HG02623 (cell line): ENCODE measurements around the gene CLIC3.

Experiments used
- ATAC-seq: cut with Tn5 transposase; IDR thresholded peaks from one replicate; pipeline ENCODE4 v1.9.1; 2021; ENCODE audit warnings: moderate library complexity; ENCODE audit not compliant: unreplicated experiment

CLIC3 gene

DNA sequence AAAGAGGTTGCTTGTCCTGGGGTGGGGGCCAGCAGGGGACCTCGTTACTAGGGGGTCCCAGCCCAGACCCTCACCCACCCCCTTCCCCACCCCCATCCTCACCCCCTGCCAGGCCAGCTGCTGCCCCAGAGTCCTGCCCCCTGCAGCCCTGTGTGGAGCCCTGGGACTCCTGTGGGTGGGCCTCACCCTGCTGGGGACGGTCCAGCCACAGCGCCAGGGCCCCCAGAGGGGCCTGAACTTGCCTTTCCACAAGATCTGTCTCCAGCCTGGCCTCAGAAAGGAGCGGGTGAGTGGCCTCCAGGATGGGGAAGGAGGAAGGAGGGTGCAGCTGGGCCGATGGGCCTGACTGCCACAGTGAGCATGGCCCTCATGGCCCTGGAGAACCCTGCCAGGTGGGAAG lies 26.6 kb downstream of the CLIC3 start:
- no peak for ATAC-seq

DNA sequence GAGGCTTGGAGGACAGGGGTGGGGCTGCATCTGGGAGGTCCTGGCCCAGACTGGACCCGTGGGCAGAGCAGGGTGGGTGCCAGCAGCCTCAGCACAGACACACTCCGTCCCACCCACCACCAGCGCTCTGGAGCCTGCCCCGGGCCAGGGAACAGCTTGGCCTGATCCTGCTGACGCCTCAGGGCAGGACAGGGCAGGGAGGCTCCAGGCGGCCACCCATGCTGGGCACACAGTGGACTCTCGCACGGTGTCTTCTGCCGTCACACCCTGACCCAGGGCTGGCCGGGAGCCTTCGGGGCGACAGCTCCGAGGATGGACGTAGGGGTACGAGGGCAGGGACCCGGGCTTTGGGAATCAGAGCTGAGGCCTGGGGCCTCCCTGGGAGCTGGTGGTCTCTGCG lies 27.2 kb downstream of the CLIC3 start:
- ATAC-seq, result no peak

DNA sequence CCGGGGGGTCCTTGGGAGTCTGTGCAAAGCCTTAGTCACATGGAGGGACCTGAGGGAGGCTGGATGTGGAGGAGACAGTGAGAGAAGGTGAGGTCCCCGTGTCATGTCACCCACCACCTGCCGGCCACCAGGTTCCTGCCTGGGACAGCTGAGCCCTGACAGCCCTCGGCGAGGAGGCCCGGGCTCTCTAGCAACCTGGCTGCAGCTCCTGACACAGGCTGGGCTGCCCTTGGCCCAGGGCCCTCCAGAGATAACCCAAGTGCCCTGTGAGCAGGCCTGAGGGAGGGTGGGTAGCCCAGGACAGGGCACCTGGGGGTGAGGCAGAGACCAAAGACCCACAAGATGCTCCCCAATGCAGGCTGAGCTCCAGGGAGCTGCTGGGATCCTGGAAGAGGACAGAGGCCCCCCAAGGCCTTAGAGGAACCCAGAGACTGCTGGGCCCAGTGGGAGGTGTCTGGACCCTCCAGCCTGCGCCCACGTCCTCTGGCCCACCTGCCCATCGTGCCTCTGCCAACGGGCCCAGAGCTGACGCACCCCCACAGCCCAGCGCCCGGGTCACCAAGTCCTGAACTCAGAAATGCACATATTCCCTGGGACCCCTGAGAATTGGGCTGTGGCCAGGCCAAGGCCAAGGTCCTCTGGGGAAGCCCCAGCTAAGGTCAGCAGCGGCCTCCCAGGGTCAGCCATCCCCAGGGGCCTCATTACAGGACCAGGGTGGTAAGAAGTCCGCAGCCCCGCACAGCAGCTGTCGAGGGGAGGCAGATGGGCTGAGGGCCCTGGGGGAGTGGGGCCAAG lies 27.8 kb downstream of the CLIC3 start:
- no peak for ATAC-seq

- ATAC-seq, result no peak
Measured at GRCh38 chr9:136965771-136966484, 30.4 kb downstream of the CLIC3 start.

GRCh38 chr9:136964833-136965422 lies 31.4 kb downstream of the CLIC3 start:
- no peak for ATAC-seq

- no peak for ATAC-seq
Measured at GRCh38 chr9:136964171-136964689, 32.1 kb downstream of the CLIC3 start.

DNA sequence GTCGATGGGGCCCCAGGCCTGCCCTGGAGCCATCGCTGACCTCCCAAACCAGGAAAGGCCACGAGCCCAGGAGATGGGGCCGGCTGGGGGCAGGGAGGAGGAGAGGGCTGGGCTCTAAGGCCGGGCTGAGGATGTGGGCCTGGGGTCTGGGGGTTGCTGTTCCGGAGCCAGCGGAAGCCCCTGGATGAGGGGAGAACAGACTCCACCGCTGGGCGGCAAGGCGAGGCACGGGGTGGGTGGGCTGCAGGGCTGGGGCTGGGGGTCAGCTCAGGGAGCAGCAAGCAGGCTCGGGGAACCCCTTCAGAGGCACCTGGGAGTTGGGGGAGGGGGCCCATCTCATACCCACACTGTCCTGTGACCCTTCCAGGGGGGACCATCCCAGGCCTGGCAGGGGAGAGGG lies 32.6 kb downstream of the CLIC3 start:
- no peak for ATAC-seq

GRCh38 chr9:136963341-136963740 lies 33.0 kb downstream of the CLIC3 start:
- no peak for ATAC-seq

DNA sequence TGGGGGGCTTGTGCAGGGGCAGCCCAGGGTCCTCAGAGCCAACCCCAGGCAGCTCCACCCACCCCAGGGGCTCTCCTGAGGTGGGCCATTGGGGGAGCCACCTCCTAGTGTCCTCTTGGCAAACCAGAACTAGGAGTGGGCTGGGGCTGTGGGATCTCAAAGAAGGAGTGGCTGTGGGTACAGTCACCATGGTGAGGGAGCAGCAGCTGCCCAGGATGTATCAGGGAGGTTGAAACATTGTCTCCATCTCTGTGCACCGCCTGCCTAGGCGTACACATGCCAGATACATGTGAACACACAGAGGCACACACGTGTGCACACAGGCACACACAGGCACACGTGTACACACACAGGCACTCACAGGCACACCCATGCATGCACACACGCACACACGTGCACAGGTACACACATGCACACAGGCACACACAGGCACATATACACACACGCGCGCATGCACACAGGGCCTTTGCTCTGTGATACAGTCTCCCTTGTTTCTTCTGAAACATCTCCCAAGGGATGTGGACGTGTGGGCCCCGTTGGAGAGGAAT lies 33.6 kb downstream of the CLIC3 start:
- no peak for ATAC-seq

DNA sequence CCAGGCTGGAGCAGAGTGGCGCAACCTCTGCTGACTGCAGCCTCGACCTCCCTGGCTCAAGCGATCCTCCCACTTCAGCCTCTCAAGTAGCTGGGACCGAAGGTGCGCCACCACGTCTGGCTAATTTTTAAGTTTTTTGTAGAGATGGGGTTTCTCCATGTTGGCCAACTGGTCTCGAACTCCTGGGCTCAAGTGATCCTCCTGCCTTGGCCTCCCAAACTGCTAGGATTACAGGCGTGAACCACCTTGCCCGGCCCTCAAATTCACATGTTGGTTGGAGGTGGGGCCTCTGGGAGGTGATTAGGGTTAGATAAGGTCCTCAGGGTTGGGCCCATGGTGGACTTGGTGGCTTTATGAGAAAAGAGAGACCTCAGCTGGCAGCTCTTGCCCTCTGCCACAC lies 34.2 kb downstream of the CLIC3 start:
- ATAC-seq, result no peak

GRCh38 chr9:136961279-136962065 lies 34.9 kb downstream of the CLIC3 start:
- no peak for ATAC-seq

DNA sequence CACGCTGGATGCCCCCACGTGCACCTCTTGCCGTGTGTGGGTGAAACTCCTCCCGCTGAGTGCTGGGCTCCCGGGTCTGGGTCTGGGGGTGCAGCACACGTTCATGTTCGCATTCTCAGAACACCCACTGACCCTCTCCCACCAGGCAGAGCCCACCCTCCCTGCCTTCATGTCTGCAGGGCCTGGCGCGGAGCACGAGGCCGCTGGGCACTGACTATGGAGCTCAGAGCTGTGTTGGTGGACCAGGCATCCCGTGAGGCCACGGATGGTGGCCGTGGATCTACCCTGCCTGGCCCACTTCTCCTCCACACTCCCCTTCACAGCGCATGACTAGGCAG lies 35.5 kb downstream of the CLIC3 start:
- ATAC-seq, result no peak

GRCh38 chr9:136960212-136960937 lies 36.0 kb downstream of the CLIC3 start:
- ATAC-seq, result no peak

- ATAC-seq, result no peak
Measured at GRCh38 chr9:136958898-136959850, 37.2 kb downstream of the CLIC3 start.

GRCh38 chr9:136958473-136958872 lies 37.9 kb downstream of the CLIC3 start:
- ATAC-seq, result no peak

- no peak for ATAC-seq
Measured at GRCh38 chr9:136957901-136958300, 38.5 kb downstream of the CLIC3 start.

DNA sequence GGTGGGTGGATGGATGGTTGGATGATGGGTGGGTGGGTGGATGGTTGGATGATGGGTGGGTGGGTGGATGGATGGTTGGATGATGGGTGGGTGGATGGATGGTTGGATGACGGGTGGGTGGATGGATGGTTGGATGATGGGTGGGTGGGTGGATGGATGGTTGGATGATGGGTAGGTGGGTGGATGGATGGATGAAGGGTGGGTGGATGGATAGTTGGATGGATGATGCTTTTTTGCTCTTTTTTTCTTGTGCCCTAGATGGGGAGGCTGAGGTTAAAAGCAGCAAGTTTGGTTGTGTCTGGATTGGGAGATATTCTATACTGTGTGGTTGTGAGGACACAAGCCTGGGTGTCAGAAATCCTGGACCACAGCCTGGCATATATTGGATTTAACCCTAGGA lies 38.9 kb downstream of the CLIC3 start:
- ATAC-seq, result no peak

GRCh38 chr9:136956604-136957003 lies 39.8 kb downstream of the CLIC3 start:
- ATAC-seq, result no peak

- no peak for ATAC-seq
Measured at GRCh38 chr9:136955943-136956335, 40.4 kb downstream of the CLIC3 start.
